AG09309 (cell line): ENCODE measurements around the gene TMEM233.

Source experiments
- DNase-seq: peaks from one replicate; pipeline ENCODE4 v3.0.0-alpha.2; 2010; ENCODE audit warnings: low read depth
- H3K4me3 ChIP-seq: 2 replicates; pipeline ENCODE4 v1.5.1; 2011; ENCODE audit warnings: mild to moderate bottlenecking, low read depth, low read length, moderate library complexity; ENCODE audit not compliant: control insufficient read depth
- CTCF ChIP-seq: IDR thresholded peaks from 2 replicates; pipeline ENCODE4 v1.5.1; 2011; ENCODE audit warnings: mild to moderate bottlenecking, low read depth, low read length, inconsistent platforms; ENCODE audit not compliant: insufficient read depth, control insufficient read depth; ENCODE audit errors: missing control alignments

TMEM233 gene

GRCh38 chr12:119570771-119571170 lies 22.8 kb upstream of the TMEM233 start:
- DNase-seq: no peak
- no peak overlapping the region for H3K4me3 ChIP-seq
- TF ChIP-seq CTCF: no peak

GRCh38 chr12:119573086-119573485 lies 20.5 kb upstream of the TMEM233 start:
- DNase-seq: no peak
- no peak overlapping the region for H3K4me3 ChIP-seq
- TF ChIP-seq CTCF: no peak

GRCh38 chr12:119574255-119574654 lies 19.3 kb upstream of the TMEM233 start:
- TF ChIP-seq CTCF: no peak
- H3K4me3 ChIP-seq: no peak overlapping the region
- no peak for DNase-seq

- no peak for TF ChIP-seq CTCF
- DNase-seq: no peak
- H3K4me3 ChIP-seq: no peak overlapping the region
Observed at GRCh38 chr12:119576118-119576810, 17.3 kb upstream of the TMEM233 start.

- no peak for TF ChIP-seq CTCF
- DNase-seq: no peak
- H3K4me3 ChIP-seq: no peak overlapping the region
Observed at GRCh38 chr12:119576915-119577314, 16.7 kb upstream of the TMEM233 start.

GRCh38 chr12:119578112-119578511 lies 15.5 kb upstream of the TMEM233 start:
- no peak for DNase-seq
- no peak for TF ChIP-seq CTCF
- no peak overlapping the region for H3K4me3 ChIP-seq
